T-cell (primary cell): ENCODE measurements around the gene KRTAP19-6. TPM values are rescaled to one million over a fixed set of nuclear protein-coding genes. Genes with fewer than 3 reads are reported as not detected.

Experiments used
- ATAC-seq, 4 experiments: fragments of 200-7000 bp in 3 of 4; fragments of 150-1000 bp in 1 of 4; cut with Tn5 transposase; replicated peaks in 1 of 4; 1 replicate in 3 of 4; 2 replicates in 1 of 4; pipeline ENCODE4 v1.10.0; 2021; ENCODE audit warnings: moderate library complexity in 3 of 4, mild to moderate bottlenecking in 2 of 4, moderate number of reproducible peaks in 1 of 4
- CTCF ChIA-PET, 2 donors: fragments of 300-600 bp; sonication (Branson Sonifier 250); formaldehyde crosslinking; loops; one replicate each; lab custom pipeline; 2022; ENCODE audit warnings: antibody characterized with exemption in 2 of 2; lab: Charles Lee
- POLR2A ChIA-PET, 2 donors: fragments of 300-600 bp; sonication (Branson Sonifier 250); formaldehyde crosslinking; loops; one replicate each; lab custom pipeline; 2022; ENCODE audit warnings: antibody characterized with exemption in 2 of 2; lab: Charles Lee
- DNase-seq, 35 experiments: peaks; one replicate each; pipeline versions ENCODE4 v3.0.0 to v3.0.0-alpha.2; 2013 to 2023
- H3K27ac ChIP-seq: one replicate; pipeline ENCODE4 v1.5.1; 2013; ENCODE audit warnings: low read length
- H3K27me3 ChIP-seq, 2 experiments: replicated peaks in 1 of 2; 1 replicate in 1 of 2; 2 replicates in 1 of 2; pipeline versions ENCODE4 v1.6.1 to v1.7.0; 2013; ENCODE audit warnings: low read length in 1 of 2, mixed read lengths in 1 of 2; ENCODE audit not compliant: control insufficient read depth in 2 of 2, insufficient read depth in 2 of 2; ENCODE audit errors: extremely low read depth in 1 of 2
- H3K36me3 ChIP-seq, 2 donors: 1 replicate in 1 of 2; 2 replicates in 1 of 2; pipeline versions ENCODE4 v1.6.1 to v1.7.0; 2013; ENCODE audit warnings: low read length in 1 of 2; ENCODE audit not compliant: control insufficient read depth in 2 of 2, insufficient read depth in 1 of 2; ENCODE audit errors: extremely low read depth in 1 of 2
- H3K4me1 ChIP-seq, 2 experiments: 1 replicate in 1 of 2; 2 replicates in 1 of 2; pipeline versions ENCODE4 v1.6.1 to v1.7.0; 2013; ENCODE audit warnings: low read length in 2 of 2, mixed read lengths in 1 of 2; ENCODE audit not compliant: insufficient read depth in 2 of 2, control insufficient read depth in 1 of 2; ENCODE audit errors: extremely low read depth in 1 of 2
- H3K4me3 ChIP-seq, 2 donors: 1 replicate in 1 of 2; 2 replicates in 1 of 2; pipeline versions ENCODE4 v1.5.1 to v1.7.0; 2013; ENCODE audit warnings: mild to moderate bottlenecking in 2 of 2, low read length in 1 of 2, moderate library complexity in 1 of 2; ENCODE audit not compliant: control insufficient read depth in 1 of 2; ENCODE audit errors: extremely low read depth in 1 of 2
- H3K9me3 ChIP-seq: 2 replicates; pipeline ENCODE4 v1.7.0; 2013
- H3K27ac Mint-ChIP-seq, 2 donors: one replicate each; pipeline ENCODE4 v1.8.0; 2020 to 2021; ENCODE audit warnings: mild to moderate bottlenecking in 2 of 2, mixed read lengths in 2 of 2
- H3K27me3 Mint-ChIP-seq, 2 donors: one replicate each; pipeline ENCODE4 v1.8.0; 2021 to 2022; ENCODE audit warnings: mixed read lengths in 2 of 2
- H3K36me3 Mint-ChIP-seq: one replicate; pipeline ENCODE4 v1.8.0; 2021; ENCODE audit warnings: mixed read lengths
- H3K4me1 Mint-ChIP-seq, 3 donors: one replicate each; pipeline ENCODE4 v1.8.0; 2020 to 2022; ENCODE audit warnings: mixed read lengths in 3 of 3, mild to moderate bottlenecking in 1 of 3
- H3K4me3 Mint-ChIP-seq, 3 donors: one replicate each; pipeline ENCODE4 v1.8.0; 2020 to 2022; ENCODE audit warnings: mild to moderate bottlenecking in 3 of 3, mixed read lengths in 3 of 3, moderate library complexity in 3 of 3
- H3K9me3 Mint-ChIP-seq, 3 donors: one replicate each; pipeline ENCODE4 v1.8.0; 2020 to 2022; ENCODE audit warnings: mixed read lengths in 3 of 3
- WGBS: methylation state at CpG from one replicate; pipeline ENCODE4 v1.1.5; 2013; ENCODE audit warnings: missing lambda C conversion rate; ENCODE audit not compliant: insufficient coverage; 5-methylcytosine and 5-hydroxymethylcytosine counted together
- total RNA-seq, 35 experiments: library from RNA in 6 of 35; stranded (reverse) in 6 of 35; fragments of 120-200 nt in 1 of 35; gene quantifications; one replicate each; pipeline versions ENCODE4 v1.2.1 to v1.2.4 and lab custom pipeline; 2013 to 2026

The KRTAP19-6 gene, protein sequence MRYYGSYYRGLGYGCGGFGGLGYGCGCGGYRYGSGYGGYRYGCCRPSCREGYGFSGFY
- total RNA-seq = not detected
- total RNA-seq (2013) = not detected
- total RNA-seq (lab: John Stamatoyannopoulos, UW) = 0 reads per million in 29 experiments

GRCh38 chr21:30541764-30542163 lies at the start of gene KRTAP19-6:
TSS of gene KRTAP19-6 (minus strand) at chr21:30541864. CDS start at chr21:30541833, 31 bp downstream.
- Histone ChIP-seq H3K27me3 (no peaks in the 10 kb centered on the region), H3K36me3 (no peaks in the 10 kb centered on the region), H3K4me1 (no peaks in the 10 kb centered on the region), H3K27ac (no peak within 1 kb of the TSS), H3K9me3 (no peaks in the 10 kb centered on the region), H3K4me3 (no peak within 1 kb of the TSS)
- ChIA-PET POLR2A (no interaction called here), CTCF (no interaction called here)
- no peak within 1 kb of the TSS for H3K27ac Mint-ChIP-seq
- no peaks in the 10 kb centered on the region for H3K36me3 Mint-ChIP-seq
- DNase-seq (no peak), ATAC-seq (no peak)
- H3K4me3 Mint-ChIP-seq = no peak within 1 kb of the TSS
- H3K9me3 Mint-ChIP-seq = peaks cover 0 to 6% (median 4%) of the 10 kb centered on the region in 3 donors
- no CpG with 5 or more reads among the region's 1 CpG for WGBS
- no peaks in the 10 kb centered on the region for H3K27me3 Mint-ChIP-seq
- H3K4me1 Mint-ChIP-seq = no peaks in the 10 kb centered on the region

GRCh38 chr21:30590297-30590696 lies 48.6 kb upstream of the KRTAP19-6 start, which contains the start of gene KRTAP22-2:
TSS of gene KRTAP22-2 (minus strand) at chr21:30590397.
- no peak within 1 kb of the TSS for H3K4me3 ChIP-seq
- Mint-ChIP-seq H3K27me3 (no peaks in the 10 kb centered on the region), H3K9me3 (peaks cover 0 to 3% (median 0%) of the 10 kb centered on the region in 3 donors), H3K4me3 (no peak within 1 kb of the TSS), H3K27ac (no peak within 1 kb of the TSS), H3K36me3 (no peaks in the 10 kb centered on the region), H3K4me1 (no peaks in the 10 kb centered on the region)
- CTCF ChIA-PET = no interaction called here
- no peaks in the 10 kb centered on the region for H3K27me3 ChIP-seq
- ATAC-seq (no peak), DNase-seq (no peak)
- H3K27ac ChIP-seq = no peak within 1 kb of the TSS
- H3K9me3 ChIP-seq = no peaks in the 10 kb centered on the region
- POLR2A ChIA-PET = no interaction called here
- H3K4me1 ChIP-seq = no peaks in the 10 kb centered on the region
- H3K36me3 ChIP-seq = no peaks in the 10 kb centered on the region

- no peaks in the 10 kb centered on the region for H3K27me3 ChIP-seq
- no CpG with 5 or more reads among the region's 1 CpG for WGBS
- H3K27me3 Mint-ChIP-seq = peaks cover 0 to 5% of the 10 kb centered on the region in 2 donors
- no peaks in the 10 kb centered on the region for H3K4me1 Mint-ChIP-seq
- H3K27ac ChIP-seq = no peak overlapping the region
- H3K4me1 ChIP-seq = no peaks in the 10 kb centered on the region
- H3K36me3 Mint-ChIP-seq = no peaks in the 10 kb centered on the region
- no peaks in the 10 kb centered on the region for H3K36me3 ChIP-seq
- DNase-seq = no peak
- ATAC-seq = no peak
- H3K9me3 Mint-ChIP-seq = no peaks in the 10 kb centered on the region
- no peak overlapping the region for H3K27ac Mint-ChIP-seq
- no peaks in the 10 kb centered on the region for H3K9me3 ChIP-seq
- no peak overlapping the region for H3K4me3 Mint-ChIP-seq
- H3K4me3 ChIP-seq = no peak overlapping the region
- POLR2A ChIA-PET = no interaction called here
- CTCF ChIA-PET = no interaction called here
Measured at GRCh38 chr21:30582870-30583269, 41.2 kb upstream of the KRTAP19-6 start.

- Histone ChIP-seq H3K4me1 (no peaks in the 10 kb centered on the region), H3K36me3 (no peaks in the 10 kb centered on the region), H3K27me3 (no peaks in the 10 kb centered on the region), H3K9me3 (no peaks in the 10 kb centered on the region), H3K27ac (no peak overlapping the region), H3K4me3 (no peak overlapping the region)
- H3K4me3 Mint-ChIP-seq = no peak overlapping the region
- H3K27me3 Mint-ChIP-seq = peaks cover 0 to 7% of the 10 kb centered on the region in 2 donors
- peaks cover 0 to 5% (median 0%) of the 10 kb centered on the region in 3 donors for H3K9me3 Mint-ChIP-seq
- no peaks in the 10 kb centered on the region for H3K4me1 Mint-ChIP-seq
- no peaks in the 10 kb centered on the region for H3K36me3 Mint-ChIP-seq
- DNase-seq (no peak), ATAC-seq (no peak)
- WGBS = 80% methylated on average over 1 of the region's 3 CpGs
- ChIA-PET POLR2A (no interaction called here), CTCF (no interaction called here)
- H3K27ac Mint-ChIP-seq = no peak overlapping the region
Measured at GRCh38 chr21:30580132-30580531, 38.5 kb upstream of the KRTAP19-6 start.

- H3K27me3 ChIP-seq = no peaks in the 10 kb centered on the region
- H3K9me3 ChIP-seq = no peaks in the 10 kb centered on the region
- DNase-seq (no peak), ATAC-seq (no peak)
- Mint-ChIP-seq H3K4me1 (no peaks in the 10 kb centered on the region), H3K36me3 (no peaks in the 10 kb centered on the region), H3K9me3 (peaks cover 0 to 5% (median 0%) of the 10 kb centered on the region in 3 donors), H3K27ac (no peak overlapping the region), H3K27me3 (peaks cover 0 to 2% of the 10 kb centered on the region in 2 donors), H3K4me3 (no peak overlapping the region)
- no peaks in the 10 kb centered on the region for H3K4me1 ChIP-seq
- H3K4me3 ChIP-seq = no peak overlapping the region
- no peaks in the 10 kb centered on the region for H3K36me3 ChIP-seq
- no peak overlapping the region for H3K27ac ChIP-seq
- 63% methylated on average over 1 of the region's 1 CpG for WGBS
- CTCF ChIA-PET = no interaction called here
- POLR2A ChIA-PET = no interaction called here
Measured at GRCh38 chr21:30579346-30579745, 37.7 kb upstream of the KRTAP19-6 start.

- Mint-ChIP-seq H3K27me3 (peaks cover 0 to 2% of the 10 kb centered on the region in 2 donors), H3K27ac (no peak overlapping the region), H3K9me3 (peaks cover 0 to 9% (median 0%) of the 10 kb centered on the region in 3 donors), H3K4me3 (no peak overlapping the region), H3K36me3 (no peaks in the 10 kb centered on the region), H3K4me1 (no peaks in the 10 kb centered on the region)
- POLR2A ChIA-PET = no interaction called here
- H3K27me3 ChIP-seq = no peaks in the 10 kb centered on the region
- DNase-seq = no peak
- H3K36me3 ChIP-seq = no peaks in the 10 kb centered on the region
- H3K9me3 ChIP-seq = no peaks in the 10 kb centered on the region
- H3K4me3 ChIP-seq = no peak overlapping the region
- CTCF ChIA-PET = no interaction called here
- ATAC-seq = no peak
- H3K27ac ChIP-seq = no peak overlapping the region
- H3K4me1 ChIP-seq = no peaks in the 10 kb centered on the region
Measured at GRCh38 chr21:30577766-30578165, 36.1 kb upstream of the KRTAP19-6 start.

DNA sequence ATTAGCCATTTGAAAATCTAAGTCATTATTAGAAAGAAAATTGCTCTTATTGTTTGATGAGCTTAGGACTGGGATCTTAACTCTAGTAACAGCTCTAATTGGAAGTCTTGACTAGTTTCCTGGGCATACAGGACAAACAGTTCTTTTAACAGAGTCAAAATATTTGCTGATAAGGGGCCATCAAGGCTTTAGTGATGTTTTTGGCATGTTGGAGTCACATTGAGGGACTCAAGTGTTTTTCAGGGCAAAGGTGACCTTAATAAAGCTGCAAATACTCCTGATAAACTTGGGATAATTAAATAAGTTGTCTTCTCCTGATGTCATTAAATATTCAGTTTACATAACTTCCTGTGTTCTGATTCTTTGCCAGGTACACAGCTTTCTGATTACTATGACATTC lies 26.0 kb upstream of the KRTAP19-6 start:
- CTCF ChIA-PET = no interaction called here
- Mint-ChIP-seq H3K4me1 (no peaks in the 10 kb centered on the region), H3K27me3 (peaks cover 0 to 4% of the 10 kb centered on the region in 2 donors), H3K4me3 (no peak overlapping the region), H3K36me3 (no peaks in the 10 kb centered on the region), H3K9me3 (peaks cover 0 to 7% (median 0%) of the 10 kb centered on the region in 3 donors), H3K27ac (no peak overlapping the region)
- H3K4me3 ChIP-seq = no peak overlapping the region
- ATAC-seq = no peak
- peaks cover 0 to 4% of the 10 kb centered on the region in 2 experiments for H3K27me3 ChIP-seq
- H3K27ac ChIP-seq = no peak overlapping the region
- H3K36me3 ChIP-seq = no peaks in the 10 kb centered on the region
- no peaks in the 10 kb centered on the region for H3K9me3 ChIP-seq
- no peak for DNase-seq
- POLR2A ChIA-PET = no interaction called here
- no peaks in the 10 kb centered on the region for H3K4me1 ChIP-seq
